Measurements from ENCODE around the gene ATAD5. TPM values are rescaled to one million over a fixed set of nuclear protein-coding genes. Genes with fewer than 3 reads are reported as not detected.

ATAD5 gene
- total and polyA plus RNA-seq, 4 donors = 0.44 to 4.8 (median 1.4) TPM

DNA sequence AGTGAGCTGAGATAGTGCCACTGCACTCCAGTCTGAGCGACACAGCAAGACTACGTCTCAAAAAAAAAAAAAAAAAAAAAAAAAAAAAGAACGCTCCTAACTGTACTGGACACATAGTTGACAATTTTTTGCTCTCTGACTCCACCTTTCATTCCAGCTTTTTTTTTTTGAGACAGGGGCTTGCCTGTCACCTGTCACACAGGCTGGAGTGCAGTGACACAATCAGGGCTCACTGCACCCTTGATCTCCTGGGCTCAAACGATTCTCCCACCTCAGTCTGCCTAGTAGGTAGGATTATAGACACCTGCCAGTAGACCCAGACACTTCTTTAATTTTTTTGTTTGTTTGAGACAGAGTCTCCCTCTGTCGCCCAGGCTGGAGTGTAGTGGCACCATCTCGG is 4.7 kb upstream of the ATAD5 start:
- Histone ChIP-seq H3K27me3 (ENCODE audit: control insufficient read depth in 3 of 3, insufficient read depth in 3 of 3, low read length in 2 of 3) (no peaks in the 10 kb centered on the region), H3K36me3 (ENCODE audit: control insufficient read depth in 4 of 4, insufficient read depth in 4 of 4, low read length in 4 of 4) (no peaks in the 10 kb centered on the region), H3K27ac (ENCODE audit: low read depth in 1 of 2, low read length in 1 of 2) (no peak overlapping the region), H3K4me1 (ENCODE audit: control insufficient read depth in 5 of 5, insufficient read depth in 5 of 5, low read length in 5 of 5) (peaks cover 3 to 14% (median 5%) of the 10 kb centered on the region in 5 donors), H3K4me3 (no peak overlapping the region), H3K9ac (ENCODE audit: insufficient read depth in 1 of 2, low read length in 2 of 2) (no peak overlapping the region), H3K9me3 (ENCODE audit: control insufficient read depth in 4 of 4, insufficient read depth in 3 of 4, low read length in 3 of 4) (no peaks in the 10 kb centered on the region)
- TF ChIP-seq, protein P1, sequence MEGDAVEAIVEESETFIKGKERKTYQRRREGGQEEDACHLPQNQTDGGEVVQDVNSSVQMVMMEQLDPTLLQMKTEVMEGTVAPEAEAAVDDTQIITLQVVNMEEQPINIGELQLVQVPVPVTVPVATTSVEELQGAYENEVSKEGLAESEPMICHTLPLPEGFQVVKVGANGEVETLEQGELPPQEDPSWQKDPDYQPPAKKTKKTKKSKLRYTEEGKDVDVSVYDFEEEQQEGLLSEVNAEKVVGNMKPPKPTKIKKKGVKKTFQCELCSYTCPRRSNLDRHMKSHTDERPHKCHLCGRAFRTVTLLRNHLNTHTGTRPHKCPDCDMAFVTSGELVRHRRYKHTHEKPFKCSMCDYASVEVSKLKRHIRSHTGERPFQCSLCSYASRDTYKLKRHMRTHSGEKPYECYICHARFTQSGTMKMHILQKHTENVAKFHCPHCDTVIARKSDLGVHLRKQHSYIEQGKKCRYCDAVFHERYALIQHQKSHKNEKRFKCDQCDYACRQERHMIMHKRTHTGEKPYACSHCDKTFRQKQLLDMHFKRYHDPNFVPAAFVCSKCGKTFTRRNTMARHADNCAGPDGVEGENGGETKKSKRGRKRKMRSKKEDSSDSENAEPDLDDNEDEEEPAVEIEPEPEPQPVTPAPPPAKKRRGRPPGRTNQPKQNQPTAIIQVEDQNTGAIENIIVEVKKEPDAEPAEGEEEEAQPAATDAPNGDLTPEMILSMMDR (IDR thresholded peaks at IDR 0.05; ENCODE audit: control extremely low read depth, extremely low read depth) = no peak
- WGBS, 2 donors = 85% methylated on average over 6 of the region's 6 CpGs
- ATAC-seq (ENCODE audit: insufficient read depth, low FRiP score) (no peak), DNase-seq (no peak)

DNA sequence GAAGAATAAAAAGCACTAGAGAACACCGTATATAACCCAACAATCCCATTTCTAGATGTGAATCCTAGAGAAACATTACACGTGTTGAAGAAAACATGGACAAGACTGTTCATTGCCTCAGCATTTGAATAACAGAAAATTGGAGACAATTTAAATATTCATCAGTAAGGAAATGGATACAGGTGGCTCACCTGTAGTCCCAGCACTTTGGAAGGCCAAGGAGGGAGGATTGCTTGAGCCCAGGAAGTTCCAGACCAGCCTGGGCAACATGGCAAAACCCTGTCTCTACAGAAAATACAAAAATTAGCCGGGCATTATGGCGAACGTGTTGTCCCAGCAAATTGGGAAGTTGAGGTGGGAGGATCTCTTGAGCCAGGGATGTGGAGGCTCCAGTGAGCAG is 2.7 kb upstream of the ATAD5 start:
- TF ChIP-seq, protein P1 (IDR thresholded peaks at IDR 0.05; ENCODE audit: control extremely low read depth, extremely low read depth) = no peak

DNA sequence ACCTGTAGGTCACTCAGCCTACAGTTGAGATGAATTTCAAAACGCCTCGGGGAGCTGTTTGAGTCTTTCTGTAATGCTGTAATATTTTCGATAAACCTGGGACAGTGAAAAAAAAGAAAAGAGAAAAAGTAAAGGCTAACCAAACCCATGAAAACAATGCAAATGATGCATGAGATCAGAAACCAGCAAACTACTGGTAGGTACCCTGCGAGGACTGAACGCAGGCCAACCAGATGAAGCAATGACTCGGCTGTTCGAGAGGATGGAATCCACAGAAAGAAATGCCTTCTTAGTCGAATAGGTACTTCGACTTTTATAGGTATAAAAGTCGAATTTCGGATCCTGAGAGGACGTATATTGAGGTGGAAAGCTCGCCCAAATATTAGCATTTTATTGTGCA is 509 bp upstream of the ATAD5 start:
- 22 to 24% methylated on average over 13 of the region's 13 CpGs for WGBS, 2 donors
- Histone ChIP-seq H3K4me3 (no peak overlapping the region), H3K4me1 (ENCODE audit: control insufficient read depth in 5 of 5, insufficient read depth in 5 of 5, low read length in 5 of 5) (peaks cover 0 to 19% (median 5%) of the 10 kb centered on the region in 5 donors), H3K27me3 (ENCODE audit: control insufficient read depth in 3 of 3, insufficient read depth in 3 of 3, low read length in 2 of 3) (no peaks in the 10 kb centered on the region), H3K9ac (ENCODE audit: insufficient read depth in 1 of 2, low read length in 2 of 2) (peak overlapping the region in 1 of 2 donors; percentile 68), H3K27ac (ENCODE audit: low read depth in 1 of 2, low read length in 1 of 2) (no peak overlapping the region), H3K36me3 (ENCODE audit: control insufficient read depth in 4 of 4, insufficient read depth in 4 of 4, low read length in 4 of 4) (no peaks in the 10 kb centered on the region), H3K9me3 (ENCODE audit: control insufficient read depth in 4 of 4, insufficient read depth in 3 of 4, low read length in 3 of 4) (no peaks in the 10 kb centered on the region)
- TF ChIP-seq, protein P1 (IDR thresholded peaks at IDR 0.05; ENCODE audit: control extremely low read depth, extremely low read depth) = no peak
- DNase-seq = peak in 1 of 3 donors; percentile 36
- no peak for ATAC-seq (ENCODE audit: insufficient read depth, low FRiP score)

More for the DNA sequence above, 2.7 kb upstream of the ATAD5 start:
- H3K9ac ChIP-seq (ENCODE audit: insufficient read depth in 1 of 2, low read length in 2 of 2) = no peak overlapping the region
- no peak for DNase-seq
- WGBS, 2 donors = 82 to 84% methylated on average over 5 of the region's 5 CpGs
- no peaks in the 10 kb centered on the region for H3K9me3 ChIP-seq (ENCODE audit: control insufficient read depth in 4 of 4, insufficient read depth in 3 of 4, low read length in 3 of 4)
- ATAC-seq (ENCODE audit: insufficient read depth, low FRiP score) = no peak
- H3K27me3 ChIP-seq (ENCODE audit: control insufficient read depth in 3 of 3, insufficient read depth in 3 of 3, low read length in 2 of 3) = no peaks in the 10 kb centered on the region
- H3K27ac ChIP-seq (ENCODE audit: low read depth in 1 of 2, low read length in 1 of 2) = no peak overlapping the region
- H3K4me1 ChIP-seq (ENCODE audit: control insufficient read depth in 5 of 5, insufficient read depth in 5 of 5, low read length in 5 of 5) = peaks cover 4 to 19% (median 8%) of the 10 kb centered on the region in 5 donors
- no peaks in the 10 kb centered on the region for H3K36me3 ChIP-seq (ENCODE audit: control insufficient read depth in 4 of 4, insufficient read depth in 4 of 4, low read length in 4 of 4)
- H3K4me3 ChIP-seq = no peak overlapping the region

All from lung (tissue), 12 donors.